Activated T-helper 1 cell treated with anti-CD3 and anti-CD28 coated beads, Interleukin-12 subunit alpha, Interleukin-12 subunit beta, Interleukin-2, Interleukin-4 antibody, amounts not matched to agents 30 ng/mL and 10 ng/mL and 1 ng/mL, durations not matched to agents 14 hours and 24 hours and 36 hours (primary cell): ENCODE measurements around the gene POLE. TPM values are rescaled to one million over a fixed set of nuclear protein-coding genes. Genes with fewer than 3 reads are reported as not detected.

Experiments
- DNase-seq: peaks from one replicate; pipeline ENCODE4 v3.0.0; 2021; ENCODE audit warnings: low spot score
- H3K27ac Mint-ChIP-seq: one replicate; pipeline ENCODE4 v1.8.0; 2021; ENCODE audit warnings: mild to moderate bottlenecking, mixed read lengths
- H3K27me3 Mint-ChIP-seq: one replicate; pipeline ENCODE4 v1.8.0; 2022; ENCODE audit warnings: mild to moderate bottlenecking, moderate library complexity, mixed read lengths; ENCODE audit not compliant: insufficient read depth
- H3K36me3 Mint-ChIP-seq: one replicate; pipeline ENCODE4 v1.8.0; 2021; ENCODE audit warnings: low read depth, mixed read lengths
- H3K4me1 Mint-ChIP-seq: one replicate; pipeline ENCODE4 v1.8.0; 2021; ENCODE audit warnings: low read depth, mixed read lengths
- H3K4me3 Mint-ChIP-seq: one replicate; pipeline ENCODE4 v1.8.0; 2021; ENCODE audit warnings: mild to moderate bottlenecking, moderate library complexity, mixed read lengths
- H3K9me3 Mint-ChIP-seq: one replicate; pipeline ENCODE4 v1.8.0; 2021; ENCODE audit warnings: mixed read lengths
- intact Hi-C: fragments of 100-400 bp; cut with micrococcal nuclease; formaldehyde crosslinking; loops from one replicate; pipeline ENCODE4 v1.15.1; 2024
- total RNA-seq: library from RNA; stranded (reverse); gene quantifications from 2 replicates; pipeline ENCODE4 v1.2.3, GENCODE V29; 2022

The POLE gene
- total RNA-seq, 1 donor from 2014 or later, result 168 TPM

DNA sequence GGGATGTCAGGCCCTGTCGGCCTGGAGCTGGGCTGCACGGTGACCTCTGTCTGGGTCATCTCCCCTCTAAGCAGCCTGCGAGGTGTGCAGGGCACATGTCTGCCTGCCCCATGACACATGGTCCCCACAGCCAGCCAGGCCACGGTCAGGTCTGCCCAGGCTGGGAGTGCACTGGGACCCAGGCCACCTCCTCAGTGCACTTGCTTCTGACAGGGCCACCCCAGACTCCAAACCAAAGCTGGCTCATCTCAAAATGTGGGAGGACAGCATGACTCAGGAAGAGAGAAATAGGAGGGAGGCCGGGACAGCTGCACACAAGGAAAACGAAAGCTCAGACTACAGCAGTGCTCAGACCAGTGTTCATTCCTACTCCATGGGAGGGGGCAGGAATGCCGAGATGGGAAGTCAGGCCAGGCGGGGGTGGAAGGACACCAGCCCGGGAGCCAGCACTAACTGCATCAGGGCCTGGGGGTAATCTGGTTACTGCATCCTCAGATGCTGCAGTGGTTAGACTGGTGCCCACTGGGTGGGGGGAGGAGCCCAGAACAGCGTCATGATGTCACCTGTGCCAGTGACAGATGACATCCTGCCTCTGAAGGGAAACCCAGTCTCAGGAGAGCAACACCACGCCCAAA, 64.6 kb downstream of the POLE start:
- H3K27ac Mint-ChIP-seq, result peak overlapping the region; percentile 52
- intact Hi-C loops, result no loop called here
- DNase-seq, result no peak
- peaks cover 4% of the 10 kb centered on the region for H3K9me3 Mint-ChIP-seq
- no peak overlapping the region for H3K4me3 Mint-ChIP-seq
- peaks cover 14% of the 10 kb centered on the region for H3K36me3 Mint-ChIP-seq
- H3K27me3 Mint-ChIP-seq, result peaks cover 8% of the 10 kb centered on the region
- H3K4me1 Mint-ChIP-seq, result peaks cover 4% of the 10 kb centered on the region

DNA sequence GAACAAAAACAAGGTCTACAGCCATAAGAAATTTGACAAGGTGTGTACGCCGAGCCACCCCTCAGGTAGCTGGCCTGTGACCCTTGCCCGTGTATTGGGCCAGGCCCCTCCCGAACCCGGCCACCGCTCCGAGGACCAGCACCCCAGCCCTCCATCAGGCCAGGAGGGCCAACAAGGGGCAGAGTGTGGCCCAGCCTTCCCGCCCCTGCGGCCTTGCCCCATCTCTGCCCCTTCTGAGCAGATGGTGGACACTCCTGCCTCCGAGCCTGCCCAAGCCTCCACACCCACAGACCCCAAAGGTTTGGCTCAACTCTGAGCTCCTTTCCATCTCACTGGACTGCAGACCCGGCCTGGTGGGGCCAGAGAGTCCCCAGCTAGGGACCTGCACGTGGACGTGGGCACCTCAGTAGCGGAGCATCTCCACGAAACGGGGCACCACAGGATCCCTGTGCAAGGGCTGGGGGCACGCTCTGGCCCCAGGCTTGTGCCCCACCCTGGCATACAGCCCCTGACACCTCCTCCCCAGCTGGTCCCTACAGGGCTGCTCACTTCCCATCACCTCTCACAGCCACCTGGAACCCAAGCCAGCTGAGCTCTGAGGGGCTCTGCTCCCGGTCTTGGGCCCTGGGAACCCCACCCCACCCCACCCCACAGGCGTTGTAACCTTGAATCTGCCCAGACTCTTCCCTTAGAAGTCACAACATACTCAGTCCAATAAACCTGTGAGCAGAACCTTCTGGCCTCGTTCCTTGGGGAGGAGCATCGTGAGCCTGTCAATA, 65.3 kb downstream of the POLE start:
- intact Hi-C loops, result no loop called here
- peaks cover 4% of the 10 kb centered on the region for H3K4me1 Mint-ChIP-seq
- peaks cover 14% of the 10 kb centered on the region for H3K27me3 Mint-ChIP-seq
- DNase-seq, result no peak
- H3K4me3 Mint-ChIP-seq, result no peak overlapping the region
- H3K9me3 Mint-ChIP-seq, result peaks cover 8% of the 10 kb centered on the region
- H3K27ac Mint-ChIP-seq, result no peak overlapping the region
- H3K36me3 Mint-ChIP-seq, result peaks cover 14% of the 10 kb centered on the region

DNA sequence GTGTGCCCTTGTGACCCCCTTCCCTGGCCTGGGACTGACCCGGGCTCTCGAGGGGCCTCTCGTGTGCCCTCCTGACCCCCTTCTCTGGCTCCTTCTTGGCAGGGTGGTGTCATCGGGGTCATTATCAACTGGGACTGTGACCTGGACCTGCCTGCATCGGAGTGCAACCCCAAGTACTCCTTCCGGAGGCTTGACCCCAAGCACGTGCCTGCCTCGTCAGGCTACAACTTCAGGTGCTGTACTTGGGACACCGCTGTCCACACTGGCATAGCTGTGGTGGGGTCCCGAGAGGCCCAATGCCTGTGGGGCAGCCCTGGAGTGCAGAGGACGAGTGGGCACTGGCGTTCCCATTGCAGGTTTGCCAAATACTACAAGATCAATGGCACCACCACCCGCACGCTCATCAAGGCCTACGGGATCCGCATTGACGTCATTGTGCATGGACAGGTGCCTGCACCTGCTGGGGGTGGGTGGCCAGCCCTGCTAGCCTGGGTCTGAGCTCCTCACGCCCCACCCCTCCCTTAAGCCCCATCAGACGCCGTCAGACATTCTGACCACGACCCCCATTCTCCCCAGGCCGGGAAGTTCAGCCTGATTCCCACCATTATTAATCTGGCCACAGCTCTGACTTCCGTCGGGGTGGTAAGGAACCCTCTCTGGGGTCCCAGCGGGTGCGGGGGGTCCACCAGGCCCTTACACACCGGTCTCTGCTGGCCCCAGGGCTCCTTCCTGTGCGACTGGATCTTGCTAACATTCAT, 66.1 kb downstream of the POLE start:
- intact Hi-C loops, result no loop called here
- DNase-seq, result no peak
- peaks cover 4% of the 10 kb centered on the region for H3K4me1 Mint-ChIP-seq
- H3K27ac Mint-ChIP-seq, result no peak overlapping the region
- peaks cover 14% of the 10 kb centered on the region for H3K36me3 Mint-ChIP-seq
- no peak overlapping the region for H3K4me3 Mint-ChIP-seq
- H3K27me3 Mint-ChIP-seq, result peaks cover 17% of the 10 kb centered on the region
- peaks cover 8% of the 10 kb centered on the region for H3K9me3 Mint-ChIP-seq

DNA sequence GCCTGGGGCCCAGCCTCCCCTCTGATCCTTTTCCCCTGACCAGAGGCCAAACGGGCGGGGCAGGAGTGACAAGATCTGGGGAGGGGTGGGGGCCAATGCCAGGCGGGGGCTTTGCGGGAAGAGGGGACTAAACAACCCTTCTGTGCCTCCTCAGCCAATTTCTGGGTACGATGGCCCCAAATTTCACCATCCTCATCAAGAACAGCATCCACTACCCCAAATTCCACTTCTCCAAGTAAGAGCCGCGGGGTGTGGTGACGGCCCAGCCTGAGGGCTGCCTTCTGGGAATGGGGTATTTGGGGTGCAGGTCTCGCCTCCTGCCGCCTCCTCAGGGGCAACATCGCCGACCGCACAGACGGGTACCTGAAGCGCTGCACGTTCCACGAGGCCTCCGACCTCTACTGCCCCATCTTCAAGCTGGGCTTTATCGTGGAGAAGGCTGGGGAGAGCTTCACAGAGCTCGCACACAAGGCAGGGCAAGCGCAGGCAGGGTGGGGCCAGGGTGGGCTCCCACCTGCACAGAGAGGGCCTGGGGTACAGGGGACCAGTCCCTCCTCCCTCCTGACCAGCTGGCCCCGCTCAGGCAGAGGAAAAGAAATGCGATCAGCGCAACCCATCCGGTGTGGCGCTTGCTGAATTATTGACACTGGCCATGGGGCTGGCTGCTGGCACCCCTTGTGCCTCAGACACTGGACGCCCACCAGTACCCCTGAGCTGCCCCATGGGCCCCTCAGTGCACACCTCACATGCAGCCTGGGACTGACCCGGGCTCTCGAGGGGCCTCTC, 66.8 kb downstream of the POLE start:
- intact Hi-C loops, result no loop called here
- no peak for DNase-seq
- Mint-ChIP-seq H3K4me3 (no peak overlapping the region), H3K27me3 (peaks cover 22% of the 10 kb centered on the region), H3K27ac (no peak overlapping the region), H3K36me3 (peaks cover 11% of the 10 kb centered on the region), H3K9me3 (peaks cover 8% of the 10 kb centered on the region), H3K4me1 (peaks cover 4% of the 10 kb centered on the region)

GRCh38 chr12:132619386-132620112, 67.6 kb downstream of the POLE start:
- no peak overlapping the region for H3K4me3 Mint-ChIP-seq
- H3K36me3 Mint-ChIP-seq, result peaks cover 9% of the 10 kb centered on the region
- no peak for DNase-seq
- intact Hi-C loops, result no loop called here
- H3K4me1 Mint-ChIP-seq, result peaks cover 11% of the 10 kb centered on the region
- peaks cover 8% of the 10 kb centered on the region for H3K9me3 Mint-ChIP-seq
- peaks cover 24% of the 10 kb centered on the region for H3K27me3 Mint-ChIP-seq
- H3K27ac Mint-ChIP-seq, result no peak overlapping the region

DNA sequence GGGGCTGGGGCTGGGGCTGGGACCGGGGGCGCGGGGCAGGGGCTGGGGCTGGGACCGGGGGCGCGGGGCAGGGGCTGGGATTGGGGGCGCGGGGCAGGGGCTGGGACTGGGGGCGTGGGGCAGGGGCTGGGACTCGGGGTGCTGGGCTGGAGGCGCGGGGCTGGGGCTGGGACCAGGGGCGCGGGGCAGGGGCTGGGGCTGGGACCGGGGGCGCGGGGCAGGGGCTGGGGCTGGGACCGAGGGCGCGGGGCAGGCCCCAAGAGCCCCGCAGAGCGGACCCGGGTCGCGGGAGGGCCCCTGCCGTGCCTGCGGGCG, 68.1 kb downstream of the POLE start:
- Mint-ChIP-seq H3K9me3 (peaks cover 8% of the 10 kb centered on the region), H3K4me3 (no peak overlapping the region), H3K4me1 (peaks cover 11% of the 10 kb centered on the region), H3K36me3 (peaks cover 9% of the 10 kb centered on the region), H3K27ac (no peak overlapping the region), H3K27me3 (peaks cover 24% of the 10 kb centered on the region)
- intact Hi-C loops, result no loop called here
- no peak for DNase-seq

DNA sequence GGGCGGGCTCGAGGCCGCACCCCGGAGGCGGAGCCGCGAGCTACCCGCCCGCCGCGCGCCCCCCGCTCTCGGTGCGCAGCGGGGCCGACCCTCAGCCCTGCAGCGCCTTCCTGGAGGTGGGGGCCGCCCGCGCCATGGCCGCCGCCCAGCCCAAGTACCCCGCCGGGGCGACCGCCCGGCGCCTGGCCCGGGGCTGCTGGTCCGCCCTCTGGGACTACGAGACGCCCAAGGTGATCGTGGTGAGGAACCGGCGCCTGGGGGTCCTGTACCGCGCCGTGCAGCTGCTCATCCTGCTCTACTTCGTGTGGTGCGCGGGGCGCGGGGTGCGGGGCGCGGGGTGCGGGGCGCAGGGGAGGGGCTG, 68.5 kb downstream of the POLE start, which contains the start of gene P2RX2:
P2RX2 (plus strand) TSS at position 94 of the 361 bp plus-strand sequence; CDS start at position 135, 41 bp downstream.
- Mint-ChIP-seq H3K27me3 (peaks cover 24% of the 10 kb centered on the region), H3K4me1 (peaks cover 11% of the 10 kb centered on the region), H3K27ac (no peak within 1 kb of the TSS), H3K9me3 (peaks cover 8% of the 10 kb centered on the region), H3K36me3 (peaks cover 9% of the 10 kb centered on the region), H3K4me3 (no peak within 1 kb of the TSS)
- no peak for DNase-seq
- intact Hi-C loops, result no loop called here

GRCh38 chr12:132617822-132618682, 69.1 kb downstream of the POLE start:
- H3K27ac Mint-ChIP-seq, result no peak overlapping the region
- intact Hi-C loops, result no loop called here
- H3K4me1 Mint-ChIP-seq, result peaks cover 11% of the 10 kb centered on the region
- peaks cover 25% of the 10 kb centered on the region for H3K27me3 Mint-ChIP-seq
- peaks cover 8% of the 10 kb centered on the region for H3K9me3 Mint-ChIP-seq
- H3K36me3 Mint-ChIP-seq, result peaks cover 9% of the 10 kb centered on the region
- no peak overlapping the region for H3K4me3 Mint-ChIP-seq
- DNase-seq, result no peak

DNA sequence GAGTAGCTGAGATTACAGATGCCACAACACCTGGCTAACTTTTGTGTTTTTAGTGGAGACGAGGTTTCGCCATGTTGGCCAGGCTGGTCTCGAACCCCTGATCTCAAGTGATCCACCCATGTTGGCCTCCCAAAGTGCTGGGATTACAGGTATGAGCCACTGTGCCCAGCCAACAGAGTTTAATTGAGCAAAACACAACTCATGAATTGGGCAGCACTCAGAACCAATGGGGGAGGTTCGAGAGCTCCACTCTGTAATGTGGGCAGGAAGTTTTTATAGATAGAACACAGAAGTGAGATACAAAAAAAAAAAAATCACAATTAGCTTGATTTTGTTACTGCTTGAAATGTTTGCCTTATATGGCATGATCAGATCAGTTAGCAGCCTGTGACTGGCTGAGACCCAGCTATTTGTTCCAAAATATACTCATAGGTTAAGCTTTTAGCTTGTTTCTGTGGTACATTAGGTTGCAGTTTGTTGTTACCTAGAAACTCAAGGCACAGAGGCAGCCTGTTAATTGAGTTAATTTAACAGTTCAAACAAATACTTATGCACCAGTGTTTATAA, 69.9 kb downstream of the POLE start:
- DNase-seq, result no peak
- no peak overlapping the region for H3K4me3 Mint-ChIP-seq
- H3K27ac Mint-ChIP-seq, result no peak overlapping the region
- peaks cover 30% of the 10 kb centered on the region for H3K27me3 Mint-ChIP-seq
- H3K36me3 Mint-ChIP-seq, result peaks cover 4% of the 10 kb centered on the region
- intact Hi-C loops, result no loop called here
- peaks cover 8% of the 10 kb centered on the region for H3K4me1 Mint-ChIP-seq
- H3K9me3 Mint-ChIP-seq, result peaks cover 8% of the 10 kb centered on the region

GRCh38 chr12:132615579-132616038, 71.5 kb downstream of the POLE start:
- H3K4me3 Mint-ChIP-seq, result no peak overlapping the region
- H3K27ac Mint-ChIP-seq, result no peak overlapping the region
- peaks cover 34% of the 10 kb centered on the region for H3K27me3 Mint-ChIP-seq
- no peak for DNase-seq
- peaks cover 17% of the 10 kb centered on the region for H3K9me3 Mint-ChIP-seq
- H3K4me1 Mint-ChIP-seq, result peaks cover 8% of the 10 kb centered on the region
- peaks cover 2% of the 10 kb centered on the region for H3K36me3 Mint-ChIP-seq
- intact Hi-C loops, result loop anchor here (1.0 to 2.0 kb wide), 4 partner anchors 15 to 461 kb away; partner anchors contain the start of gene FBRSL1
